Adrenal gland (tissue), 12 donors: Measurements from ENCODE around the gene DIAPH3. TPM values are rescaled to one million over a fixed set of nuclear protein-coding genes. Genes with fewer than 3 reads are reported as not detected.

Experiments used
- DNase-seq, 7 donors: peaks; one replicate each; pipeline ENCODE4 v3.0.0-alpha.2; 2019 to 2020
- H3K27ac ChIP-seq, 5 donors: fragments of 200-600 bp; sonication (generic) in 4 of 5; 1 replicate in 3 of 5; 2 replicates in 2 of 5; pipeline versions ENCODE4 v1.5.1 to v1.8.0; 2016 to 2020; ENCODE audit warnings: mild to moderate bottlenecking in 1 of 5
- H3K27me3 ChIP-seq: fragments of 200-600 bp; 2 replicates; pipeline ENCODE4 v1.8.0; 2021
- H3K36me3 ChIP-seq, 2 donors: fragments of 200-600 bp; replicated peaks in 1 of 2; 1 replicate in 1 of 2; 2 replicates in 1 of 2; pipeline versions ENCODE4 v1.5.1 to v1.8.0; 2018 to 2022
- H3K4me1 ChIP-seq, 2 donors: fragments of 200-600 bp; replicated peaks in 1 of 2; 1 replicate in 1 of 2; 2 replicates in 1 of 2; pipeline versions ENCODE4 v1.5.1 to v1.8.0; 2018 to 2021
- H3K4me3 ChIP-seq, 4 donors: fragments of 200-600 bp; sonication (generic) in 3 of 4; one replicate each; pipeline ENCODE4 v1.5.1; 2016 to 2018
- H3K9me3 ChIP-seq, 3 donors: fragments of 200-600 bp; sonication (generic) in 1 of 3; replicated peaks in 1 of 3; 1 replicate in 2 of 3; 2 replicates in 1 of 3; pipeline versions ENCODE4 v1.5.1 to v1.8.0; 2016 to 2021
- CTCF ChIP-seq, 6 experiments: fragments of 450-650 bp in 4 of 6; fragments of 200-600 bp in 2 of 6; sonication (generic) in 1 of 6; IDR thresholded peaks; 1 replicate in 5 of 6; 2 replicates in 1 of 6; pipeline versions ENCODE4 v1.5.1 to v1.8.0; 2016 to 2021; ENCODE audit warnings: antibody characterized with exemption in 6 of 6, mild to moderate bottlenecking in 2 of 6, moderate library complexity in 1 of 6
- POLR2A ChIP-seq, 2 donors: fragments of 450-650 bp; IDR thresholded peaks; one replicate each; pipeline ENCODE4 v1.6.1; 2017; ENCODE audit warnings: antibody characterized with exemption in 2 of 2, mild to moderate bottlenecking in 2 of 2, moderate library complexity in 1 of 2
- WGBS, 4 donors: extraction: QIAGEN DNeasy Blood & Tissue Kit in 2 of 4; methylation state at CpG; one replicate each; pipeline versions ENCODE4 v1.1.5 to v1.1.7; 2013 to 2017; 5-methylcytosine and 5-hydroxymethylcytosine counted together
- intact Hi-C, 2 donors: fragments of 100-400 bp; cut with DNase I; formaldehyde crosslinking; loops; one replicate each; pipeline versions ENCODE4 v1.14.1 to v1.15.0; 2022 to 2023
- polyA plus RNA-seq, 3 donors: library from polyadenylated mRNA; stranded (reverse); fragments of 200-250 nt in 2 of 3; fragments of 350-450 nt in 1 of 3; fragmentation: Illumina TruSeq in 1 of 3; extraction: RNeasy Lipid Tissue Mini Kit (QIAGEN cat#74804) in 1 of 3; gene quantifications; one replicate each; pipeline ENCODE4 v1.2.3, GENCODE V29; 2013 to 2014
- total RNA-seq, 9 donors: library from RNA; depleted of rRNA in 4 of 9; stranded (reverse); fragments of >200 nt in 4 of 9; fragments of 120-200 nt in 1 of 9; fragmentation: NEBNext Ultra II Directional in 1 of 9; extraction: Animal tissue kit (Norgen Biotek cat#: 25700) in 1 of 9; gene quantifications; one replicate each; pipeline versions ENCODE4 v1.1.0 to v1.2.4, GENCODE V29; 2013 to 2023
- donor health status: healthy with polysubstance abuse.
- donor health status: Bipolar disorder and iron deficiency.
- donor health status: DM: yes; HTN: yes; CAD: no.
- donor health status: DM: no; HTN: no; CAD: no.
- donor health status: DM: no; HTN: no; CAD: no.
- donor health status: DM: yes; HTN: yes; CAD: no.

DIAPH3 gene
- total and polyA plus RNA-seq, 12 donors: 0.07 to 4.2 (median 0.42) TPM; not detected in 3

GRCh38 chr13:59951011-59951410, 212.7 kb downstream of the DIAPH3 start:
- TF ChIP-seq CTCF (IDR thresholded peaks at IDR 0.05) (no peak), POLR2A (IDR thresholded peaks at IDR 0.05) (no peak)
- Histone ChIP-seq H3K9me3 (no peaks in the 10 kb centered on the region), H3K4me3 (no peak overlapping the region), H3K4me1 (no peaks in the 10 kb centered on the region), H3K36me3 (no peaks in the 10 kb centered on the region), H3K27ac (no peak overlapping the region), H3K27me3 (no peaks in the 10 kb centered on the region)
- intact Hi-C loops: no loop called here
- 81 to 92% (median 85%) methylated on average over 2 of the region's 2 CpGs for WGBS, 4 donors
- DNase-seq: no peak

GRCh38 chr13:59950266-59950665, 213.5 kb downstream of the DIAPH3 start:
- Histone ChIP-seq H3K4me1 (no peaks in the 10 kb centered on the region), H3K4me3 (no peak overlapping the region), H3K9me3 (no peaks in the 10 kb centered on the region), H3K27ac (no peak overlapping the region), H3K36me3 (no peaks in the 10 kb centered on the region), H3K27me3 (no peaks in the 10 kb centered on the region)
- WGBS, 4 donors: 85 to 91% (median 89%) methylated on average over 2 of the region's 2 CpGs
- DNase-seq: no peak
- TF ChIP-seq CTCF (IDR thresholded peaks at IDR 0.05) (no peak), POLR2A (IDR thresholded peaks at IDR 0.05) (no peak)
- intact Hi-C loops: no loop called here

- Histone ChIP-seq H3K36me3 (no peaks in the 10 kb centered on the region), H3K4me3 (no peak overlapping the region), H3K27me3 (no peaks in the 10 kb centered on the region), H3K27ac (no peak overlapping the region), H3K4me1 (no peaks in the 10 kb centered on the region), H3K9me3 (no peaks in the 10 kb centered on the region)
- TF ChIP-seq CTCF (IDR thresholded peaks at IDR 0.05): no peak
- TF ChIP-seq POLR2A (IDR thresholded peaks at IDR 0.05): no peak
- no peak for DNase-seq
- intact Hi-C loops: no loop called here
Measured at GRCh38 chr13:59948686-59949085, 215.0 kb downstream of the DIAPH3 start.

- no peak overlapping the region for H3K27ac ChIP-seq
- no peak for DNase-seq
- WGBS, 4 donors: 74 to 93% (median 79%) methylated on average over 4 of the region's 4 CpGs
- H3K4me3 ChIP-seq: no peak overlapping the region
- intact Hi-C loops: no loop called here
- no peaks in the 10 kb centered on the region for H3K9me3 ChIP-seq
- H3K36me3 ChIP-seq: no peaks in the 10 kb centered on the region
- TF ChIP-seq POLR2A (IDR thresholded peaks at IDR 0.05) (no peak), CTCF (IDR thresholded peaks at IDR 0.05) (no peak)
- H3K4me1 ChIP-seq: no peaks in the 10 kb centered on the region
- H3K27me3 ChIP-seq: no peaks in the 10 kb centered on the region
Measured at GRCh38 chr13:59946944-59947343, 216.8 kb downstream of the DIAPH3 start.
